DMS 273 (cell line): ENCODE data around the gene LAMTOR4.
"Not testable (repeated sequence)": the region's sequence is repeated elsewhere in the genome, so short reads cannot be mapped to it uniquely, and the experiment has no call there.

Experiments
- DNase-seq: peaks from one replicate; lab custom pipeline; 2025; ENCODE audit not compliant: unreplicated experiment; lab: John Stamatoyannopoulos, UW

The LAMTOR4 gene

DNA sequence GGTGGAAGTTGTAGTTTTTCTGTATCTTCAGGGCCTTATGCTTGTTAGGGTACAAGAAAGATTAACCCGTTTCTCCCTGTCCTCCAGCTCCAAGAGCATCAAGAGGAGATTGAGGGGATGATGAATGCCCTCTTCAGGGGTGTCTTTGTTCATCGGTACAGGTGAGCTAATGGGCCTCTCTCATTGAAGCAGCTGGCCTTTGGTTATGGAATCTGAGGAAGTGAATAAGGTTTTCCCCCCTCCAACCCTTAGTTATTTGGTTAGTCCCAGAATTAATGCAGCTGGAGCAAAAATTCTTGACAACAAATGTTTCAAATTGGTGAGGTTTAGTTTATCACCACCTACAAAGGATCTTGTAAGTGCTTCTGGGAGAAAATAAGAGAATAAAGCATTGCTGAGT is 46.5 kb downstream of the LAMTOR4 start:
- DNase-seq = no peak

GRCh38 chr7:100195901-100196322 is 47.2 kb downstream of the LAMTOR4 start:
- not testable (repeated sequence) for DNase-seq

DNA sequence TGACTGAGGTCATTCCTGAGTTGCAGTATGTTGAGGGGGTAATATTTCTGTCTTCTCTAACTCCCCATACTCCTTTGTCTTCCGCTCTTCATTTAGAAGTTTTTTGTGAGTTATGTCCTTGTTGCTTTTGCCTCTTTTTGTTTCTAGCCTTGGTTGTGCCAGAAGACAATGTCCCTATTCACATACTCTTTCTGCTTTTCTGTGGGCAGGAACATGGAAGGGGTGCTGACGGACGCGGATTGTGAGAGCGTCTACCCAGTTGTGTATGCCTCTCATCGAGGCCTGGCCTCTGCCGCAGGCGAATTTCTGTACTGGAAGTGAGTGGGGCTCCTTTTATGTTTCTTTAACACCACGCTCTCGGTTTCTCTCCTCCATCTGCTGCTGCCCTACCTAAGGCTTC is 49.5 kb downstream of the LAMTOR4 start:
- no peak for DNase-seq

DNA sequence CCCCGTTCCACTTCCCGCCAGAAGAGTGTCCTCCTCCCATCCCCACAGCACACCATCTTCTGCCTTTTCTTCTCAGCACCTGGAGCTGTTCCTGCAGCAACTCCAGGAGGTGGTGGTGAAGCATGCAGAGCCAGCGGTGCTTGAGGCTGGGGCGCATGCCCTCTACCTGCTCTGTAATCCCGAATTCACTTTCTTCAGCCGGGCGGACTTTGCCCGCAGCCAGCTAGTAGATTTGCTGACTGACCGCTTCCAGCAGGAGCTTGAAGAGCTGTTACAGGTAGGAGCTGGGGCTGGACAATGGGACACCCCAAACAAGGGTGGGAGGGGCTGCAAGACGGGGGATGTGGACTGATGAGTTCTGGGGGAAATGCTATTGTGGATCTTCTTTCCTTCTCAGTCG is 52.0 kb downstream of the LAMTOR4 start:
- DNase-seq = no peak
